ENCODE data around the gene TAGAP.
"Not testable (repeated sequence)": the region's sequence is repeated elsewhere in the genome, so short reads cannot be mapped to it uniquely, and the experiment has no call there.

The TAGAP gene

GRCh38 chr6:159047891-159048685 is 3.3 kb upstream of the TAGAP start:
- DNase-seq (ENCODE audit: low read depth in 3 of 3, low spot score in 1 of 3), result no peak

- DNase-seq (ENCODE audit: low read depth in 3 of 3, low spot score in 1 of 3), result no peak
Observed at GRCh38 chr6:159045801-159046200, 1.0 kb upstream of the TAGAP start.

- DNase-seq (ENCODE audit: low read depth in 3 of 3, low spot score in 1 of 3), result no peak
Observed at GRCh38 chr6:159043947-159044346, 844 bp downstream of the TAGAP start.

- no peak for DNase-seq (ENCODE audit: low read depth in 3 of 3, low spot score in 1 of 3)
Observed at GRCh38 chr6:159043251-159043650, 1.5 kb downstream of the TAGAP start.

- DNase-seq (ENCODE audit: low read depth in 3 of 3, low spot score in 1 of 3), result no peak
Observed at GRCh38 chr6:159042826-159043181, 2.0 kb downstream of the TAGAP start.

GRCh38 chr6:159042003-159042825 is 2.6 kb downstream of the TAGAP start:
- peak in 2 of 3 donors; percentile 49 to 52 for DNase-seq (ENCODE audit: low read depth in 3 of 3, low spot score in 1 of 3)

- no peak for DNase-seq (ENCODE audit: low read depth in 3 of 3, low spot score in 1 of 3)
Observed at GRCh38 chr6:159041181-159041580, 3.6 kb downstream of the TAGAP start.

GRCh38 chr6:159039885-159040258 is 4.9 kb downstream of the TAGAP start:
- no peak for DNase-seq (ENCODE audit: low read depth in 3 of 3, low spot score in 1 of 3)

GRCh38 chr6:159038914-159039884 is 5.6 kb downstream of the TAGAP start:
- DNase-seq (ENCODE audit: low read depth in 3 of 3, low spot score in 1 of 3), result no peak

GRCh38 chr6:159038318-159038717 is 6.5 kb downstream of the TAGAP start:
- DNase-seq (ENCODE audit: low read depth in 3 of 3, low spot score in 1 of 3), result not testable (repeated sequence)

GRCh38 chr6:159037756-159038290 is 7.0 kb downstream of the TAGAP start:
- no peak for DNase-seq (ENCODE audit: low read depth in 3 of 3, low spot score in 1 of 3)

GRCh38 chr6:159036673-159037072 is 8.1 kb downstream of the TAGAP start:
- DNase-seq (ENCODE audit: low read depth in 3 of 3, low spot score in 1 of 3), result no peak

- DNase-seq (ENCODE audit: low read depth in 3 of 3, low spot score in 1 of 3), result no peak
Observed at GRCh38 chr6:159035891-159036290, 8.9 kb downstream of the TAGAP start.

- DNase-seq (ENCODE audit: low read depth in 3 of 3, low spot score in 1 of 3), result no peak
Observed at GRCh38 chr6:159033160-159034049, 11.4 kb downstream of the TAGAP start.

- no peak for DNase-seq (ENCODE audit: low read depth in 3 of 3, low spot score in 1 of 3)
Observed at GRCh38 chr6:159031846-159032245, 12.9 kb downstream of the TAGAP start.

- DNase-seq (ENCODE audit: low read depth in 3 of 3, low spot score in 1 of 3), result no peak
Observed at GRCh38 chr6:159030168-159030567, 14.6 kb downstream of the TAGAP start.

- DNase-seq (ENCODE audit: low read depth in 3 of 3, low spot score in 1 of 3), result not testable (repeated sequence)
Observed at GRCh38 chr6:159025224-159025623, 19.6 kb downstream of the TAGAP start.

GRCh38 chr6:159023893-159024292 is 20.9 kb downstream of the TAGAP start:
- DNase-seq (ENCODE audit: low read depth in 3 of 3, low spot score in 1 of 3), result no peak

GRCh38 chr6:159020011-159020410 is 24.8 kb downstream of the TAGAP start:
- no peak for DNase-seq (ENCODE audit: low read depth in 3 of 3, low spot score in 1 of 3)

Data from stimulated activated CD4-positive, alpha-beta T cell treated with anti-CD3 and anti-CD28 coated beads, TNF-alpha, amount 100 ng/mL, for 1 hour (primary cell).